ENCODE measurements around the gene TARBP2. TPM values are rescaled to one million over a fixed set of nuclear protein-coding genes. Genes with fewer than 3 reads are reported as not detected.
A peak's percentile ranks its signal among the peaks of the same experiment; 100 is the strongest.

Gene TARBP2
- total and polyA plus RNA-seq, 8 donors: 11.7 to 50.1 (median 17.1) TPM

DNA sequence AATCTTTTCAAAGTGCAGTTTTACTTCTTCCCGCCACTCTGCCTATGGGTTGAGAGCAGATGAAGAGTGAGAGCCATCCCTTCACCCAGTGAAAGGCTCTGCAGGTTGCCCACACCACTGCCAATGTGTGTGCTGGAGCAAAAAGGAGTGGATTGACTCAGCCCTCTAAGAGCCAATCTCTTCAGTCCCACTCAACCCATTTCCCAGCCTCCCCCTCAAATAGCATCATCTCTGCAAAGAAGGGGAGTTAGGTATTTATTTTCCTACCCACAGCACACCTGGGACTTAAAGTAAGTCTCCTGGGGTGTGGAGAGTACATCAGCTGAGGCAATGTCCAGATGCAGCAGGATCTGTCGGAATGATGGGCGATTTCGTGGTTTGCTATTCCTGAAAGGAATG, 17.1 kb upstream of the TARBP2 start:
- no peak for FAIRE-seq
- WGBS, 2 donors: 93 to 95% methylated on average over 4 of the region's 4 CpGs
- Histone ChIP-seq H3K9me3 (no peaks in the 10 kb centered on the region), H3K27ac (no peak overlapping the region), H3K4me3 (no peak overlapping the region), H3K36me3 (peaks cover 0 to 35% (median 20%) of the 10 kb centered on the region in 3 donors), H3K27me3 (no peaks in the 10 kb centered on the region), H3K4me1 (no peaks in the 10 kb centered on the region)
- TF ChIP-seq, protein P1, sequence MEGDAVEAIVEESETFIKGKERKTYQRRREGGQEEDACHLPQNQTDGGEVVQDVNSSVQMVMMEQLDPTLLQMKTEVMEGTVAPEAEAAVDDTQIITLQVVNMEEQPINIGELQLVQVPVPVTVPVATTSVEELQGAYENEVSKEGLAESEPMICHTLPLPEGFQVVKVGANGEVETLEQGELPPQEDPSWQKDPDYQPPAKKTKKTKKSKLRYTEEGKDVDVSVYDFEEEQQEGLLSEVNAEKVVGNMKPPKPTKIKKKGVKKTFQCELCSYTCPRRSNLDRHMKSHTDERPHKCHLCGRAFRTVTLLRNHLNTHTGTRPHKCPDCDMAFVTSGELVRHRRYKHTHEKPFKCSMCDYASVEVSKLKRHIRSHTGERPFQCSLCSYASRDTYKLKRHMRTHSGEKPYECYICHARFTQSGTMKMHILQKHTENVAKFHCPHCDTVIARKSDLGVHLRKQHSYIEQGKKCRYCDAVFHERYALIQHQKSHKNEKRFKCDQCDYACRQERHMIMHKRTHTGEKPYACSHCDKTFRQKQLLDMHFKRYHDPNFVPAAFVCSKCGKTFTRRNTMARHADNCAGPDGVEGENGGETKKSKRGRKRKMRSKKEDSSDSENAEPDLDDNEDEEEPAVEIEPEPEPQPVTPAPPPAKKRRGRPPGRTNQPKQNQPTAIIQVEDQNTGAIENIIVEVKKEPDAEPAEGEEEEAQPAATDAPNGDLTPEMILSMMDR (IDR thresholded peaks at IDR 0.05): no peak
- peak in 1 of 4 donors; percentile 2 for ATAC-seq
- intact Hi-C loops (cut with DNase I): no loop called here
- no peak for DNase-seq

- Histone ChIP-seq H3K9me3 (no peaks in the 10 kb centered on the region), H3K4me3 (no peak overlapping the region), H3K27me3 (no peaks in the 10 kb centered on the region), H3K27ac (no peak overlapping the region), H3K4me1 (no peaks in the 10 kb centered on the region), H3K36me3 (peaks cover 0 to 27% (median 17%) of the 10 kb centered on the region in 3 donors)
- FAIRE-seq: no peak
- intact Hi-C loops (cut with DNase I): no loop called here
- whole genome bisulfite sequencing, 2 donors: 76 to 83% methylated on average over 10 of the region's 10 CpGs
- no peak for ATAC-seq
- TF ChIP-seq, protein P1 (IDR thresholded peaks at IDR 0.05): no peak
- DNase-seq: no peak
Measured at GRCh38 chr12:53484686-53485575, 16.2 kb upstream of the TARBP2 start.

DNA sequence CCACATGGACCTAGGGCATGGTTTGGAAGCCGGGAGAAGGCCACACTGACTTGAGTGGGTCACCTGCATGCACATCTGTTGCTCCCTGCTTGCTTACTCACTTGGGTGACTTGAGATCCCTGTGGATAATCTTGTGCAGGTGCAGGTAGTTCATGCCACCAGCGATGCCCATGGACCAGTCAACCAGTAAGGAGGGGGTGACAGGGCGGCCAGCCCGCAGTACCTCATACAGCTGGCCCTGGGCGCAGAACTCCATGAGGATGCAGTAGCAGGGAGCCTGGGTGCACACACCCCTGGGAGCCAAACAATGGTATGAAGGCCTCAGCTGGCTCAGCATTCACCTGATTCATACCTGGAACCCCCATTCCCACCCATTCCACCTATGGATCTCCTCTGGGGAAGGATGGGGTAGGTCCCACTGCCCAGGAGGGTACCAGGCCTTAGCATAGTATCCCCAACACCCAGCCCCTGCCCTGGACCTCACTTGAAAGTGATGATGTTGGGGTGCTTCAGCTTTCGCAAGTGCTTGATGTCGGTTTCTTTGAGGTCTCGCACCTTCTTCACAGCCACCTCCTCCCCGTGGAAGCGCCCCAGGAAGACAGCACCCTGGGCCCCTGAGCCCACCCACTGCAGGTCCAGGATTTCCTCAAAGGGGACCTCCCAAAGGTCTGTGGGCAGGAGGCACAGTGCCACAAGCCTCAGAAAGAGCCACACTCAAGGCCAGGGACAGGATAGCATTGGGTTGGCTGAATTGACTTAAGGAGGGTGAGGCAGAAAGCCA, 14.9 kb upstream of the TARBP2 start:
- no peak for ATAC-seq
- intact Hi-C loops (cut with DNase I): no loop called here
- Histone ChIP-seq H3K4me1 (no peaks in the 10 kb centered on the region), H3K27me3 (no peaks in the 10 kb centered on the region), H3K36me3 (peaks cover 0 to 16% (median 8%) of the 10 kb centered on the region in 3 donors), H3K4me3 (no peak overlapping the region), H3K9me3 (no peaks in the 10 kb centered on the region), H3K27ac (no peak overlapping the region)
- 95% methylated on average over 10 of the region's 10 CpGs for WGBS, 2 donors
- no peak for FAIRE-seq
- TF ChIP-seq, protein P1 (IDR thresholded peaks at IDR 0.05): no peak
- DNase-seq: no peak

DNA sequence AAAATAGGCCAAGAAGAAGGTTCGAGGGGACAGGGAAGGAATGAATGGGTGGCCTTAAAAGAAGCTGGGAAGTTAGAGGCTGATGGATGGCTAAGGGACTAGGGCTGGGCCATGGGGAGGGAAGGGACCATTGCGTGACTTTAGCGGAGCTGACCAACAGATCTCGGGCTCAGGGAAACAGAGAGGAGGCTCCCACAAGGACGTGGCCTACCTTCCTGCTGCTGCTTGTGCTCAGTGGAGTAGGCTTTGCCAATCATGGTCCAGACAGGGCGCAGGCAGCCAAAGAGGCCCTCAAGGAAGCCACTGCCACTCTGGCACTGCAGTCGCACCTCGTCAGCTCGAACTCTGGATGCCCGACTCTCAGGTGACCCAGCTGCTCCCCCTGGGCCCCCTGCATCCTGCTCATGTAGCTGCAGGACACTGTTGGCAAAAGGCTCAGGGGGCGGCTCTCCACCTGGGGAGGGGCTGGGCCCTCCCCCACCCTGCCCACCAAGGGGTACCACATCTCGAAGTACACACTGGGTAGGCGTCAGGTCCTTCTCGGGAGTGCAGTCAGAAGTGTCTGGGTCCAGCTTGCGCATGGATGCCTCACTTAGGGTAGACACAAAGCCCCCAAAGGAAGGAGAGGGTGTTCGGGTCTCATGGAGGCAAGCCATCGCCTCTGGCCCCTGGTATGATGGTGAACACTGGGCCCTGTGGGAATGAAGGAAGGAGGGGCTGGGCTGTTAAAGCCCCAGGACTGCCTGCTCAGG, 14.2 kb upstream of the TARBP2 start:
- peaks cover 0 to 12% (median under 1%) of the 10 kb centered on the region in 3 donors for H3K36me3 ChIP-seq
- intact Hi-C loops (cut with DNase I): no loop called here
- DNase-seq: no peak

More for the DNA sequence above, 14.2 kb upstream of the TARBP2 start:
- Histone ChIP-seq H3K4me1 (no peaks in the 10 kb centered on the region), H3K27ac (no peak overlapping the region), H3K4me3 (no peak overlapping the region), H3K9me3 (no peaks in the 10 kb centered on the region), H3K27me3 (no peaks in the 10 kb centered on the region)
- ATAC-seq (no peak), FAIRE-seq (no peak)
- TF ChIP-seq, protein P1 (IDR thresholded peaks at IDR 0.05): no peak
- WGBS, 2 donors: 81 to 86% methylated on average over 17 of the region's 17 CpGs
